Activated effector memory CD4-positive, alpha-beta T cell treated with anti-CD3 and anti-CD28 coated beads, Interleukin-2, amount 50 U/mL, for 16 hours (primary cell): Measurements from ENCODE around the gene XNDC1N.
"Not testable (repeated sequence)": the region's sequence is repeated elsewhere in the genome, so short reads cannot be mapped to it uniquely, and the experiment has no call there.

Experiments
- DNase-seq: peaks from one replicate; pipeline ENCODE4 v3.0.0-alpha.2; 2020

XNDC1N gene

GRCh38 chr11:71931245-71931602 is 2.8 kb upstream of the XNDC1N start:
- no peak for DNase-seq

- DNase-seq: no peak
Observed at GRCh38 chr11:71930556-71931244, 2.3 kb upstream of the XNDC1N start.

GRCh38 chr11:71929491-71929890 is 1.1 kb upstream of the XNDC1N start:
- DNase-seq: no peak

- DNase-seq: peak; percentile 99
Observed at GRCh38 chr11:71928737-71929443, 496 bp upstream of the XNDC1N start, which contains the start of gene RNF121. Gene RNF121, plus strand, starts transcription at chr11:71929046. Its CDS starts 16 bp downstream, at chr11:71929062.

GRCh38 chr11:71917646-71918140 is 10.7 kb downstream of the XNDC1N start:
- no peak for DNase-seq

- DNase-seq: no peak
Observed at GRCh38 chr11:71914617-71915189, 13.7 kb downstream of the XNDC1N start.

GRCh38 chr11:71913756-71914526 is 14.5 kb downstream of the XNDC1N start:
- DNase-seq: no peak

GRCh38 chr11:71911986-71912340 is 16.4 kb downstream of the XNDC1N start:
- DNase-seq: not testable (repeated sequence)

- peak; percentile 90 for DNase-seq
Observed at GRCh38 chr11:71911321-71911985, 16.9 kb downstream of the XNDC1N start.

GRCh38 chr11:71910775-71911174 is 17.6 kb downstream of the XNDC1N start:
- not testable (repeated sequence) for DNase-seq

- DNase-seq: no peak
Observed at GRCh38 chr11:71908218-71908617, 20.2 kb downstream of the XNDC1N start.

- not testable (repeated sequence) for DNase-seq
Observed at GRCh38 chr11:71901137-71901536, 27.3 kb downstream of the XNDC1N start.

- no peak for DNase-seq
Observed at GRCh38 chr11:71895961-71896360, 32.4 kb downstream of the XNDC1N start.

- DNase-seq: not testable (repeated sequence)
Observed at GRCh38 chr11:71889181-71889872, 39.1 kb downstream of the XNDC1N start.

GRCh38 chr11:71888335-71889010 is 39.9 kb downstream of the XNDC1N start:
- DNase-seq: not testable (repeated sequence)

- not testable (repeated sequence) for DNase-seq
Observed at GRCh38 chr11:71885806-71886205, 42.6 kb downstream of the XNDC1N start.
